ENCODE data around the gene HSPA9. TPM values are rescaled to one million over a fixed set of nuclear protein-coding genes. Genes with fewer than 3 reads are reported as not detected.

The HSPA9 gene
- total RNA-seq, 1 experiment from 2014 or later: 414 TPM

DNA sequence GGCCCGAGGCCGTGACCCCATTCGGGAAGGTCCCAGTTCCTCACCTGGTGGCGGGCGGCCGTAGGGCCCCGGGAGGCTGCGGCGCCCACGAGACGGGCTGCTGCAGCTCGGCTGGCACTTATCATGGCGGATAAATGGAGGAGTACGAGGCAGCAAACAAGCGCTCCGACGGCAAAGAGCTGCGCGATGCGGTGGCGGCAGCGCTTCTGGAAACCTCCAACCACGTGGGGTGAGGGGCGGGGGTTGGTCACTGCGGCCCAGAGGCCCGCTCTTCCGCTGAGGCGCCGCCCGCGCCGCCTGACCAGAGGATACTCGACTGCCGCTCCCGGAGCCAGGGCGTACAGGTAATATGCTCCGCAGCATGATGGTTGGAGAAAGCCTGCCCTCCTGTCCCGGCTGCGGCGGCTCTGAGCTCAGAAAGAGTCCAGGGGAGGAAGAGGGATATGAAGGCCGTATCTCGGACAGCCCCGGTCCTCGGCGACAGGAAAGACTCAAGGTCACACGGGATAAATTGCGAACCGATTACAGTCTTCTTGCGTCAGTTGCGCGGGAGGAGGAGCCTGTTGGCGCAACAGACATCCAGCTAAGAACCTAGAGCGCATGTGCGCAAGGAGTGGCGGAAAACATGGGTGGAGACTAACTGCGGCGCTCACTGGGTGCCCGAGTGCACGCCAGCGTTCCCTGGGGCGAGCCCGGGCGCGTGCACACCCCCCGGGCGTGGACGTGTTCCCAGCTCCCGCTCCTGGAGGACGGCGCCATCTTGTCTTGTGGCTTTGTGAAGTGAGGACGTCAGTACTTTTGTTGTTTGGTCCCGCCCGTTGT is at the start of gene HSPA9 (continued):
- TF ChIP-seq TCF7 (CRISPR knock-in tag; IDR thresholded peaks at IDR 0.05; ENCODE audit: low read depth) (no peak), ZBTB21 (CRISPR knock-in tag; IDR thresholded peaks at IDR 0.05; ENCODE audit: borderline replicate concordance) (no peak), CREB1 (CRISPR knock-in tag; IDR thresholded peaks at IDR 0.05) (peak; percentile 68; the same call in 1 of the 2 replicates), ETV6 (CRISPR knock-in tag; IDR thresholded peaks at IDR 0.05) (peak; percentile 45), FOXK1 (CRISPR knock-in tag; IDR thresholded peaks at IDR 0.05) (peak; percentile 80), GRHL2 (CRISPR knock-in tag; IDR thresholded peaks at IDR 0.05; ENCODE audit: insufficient replicate concordance, severe bottlenecking) (no peak), TEAD4 (CRISPR knock-in tag; IDR thresholded peaks at IDR 0.05) (peak; percentile 79; the same call in 1 of the 2 replicates), ELF4 (CRISPR knock-in tag; IDR thresholded peaks at IDR 0.05; ENCODE audit: low read depth) (no peak; the same call in 1 of the 2 replicates), TEAD1 (CRISPR knock-in tag; IDR thresholded peaks at IDR 0.05) (peak; percentile 75; the same call in 1 of the 2 replicates), KAT7 (CRISPR knock-in tag; IDR thresholded peaks at IDR 0.05; ENCODE audit: borderline replicate concordance) (0 out of 2 replicates have a peak, but pooled peaks have one; percentile 60), FOXJ3 (CRISPR knock-in tag; IDR thresholded peaks at IDR 0.05; ENCODE audit: borderline replicate concordance) (no peak), JUN (CRISPR knock-in tag; IDR thresholded peaks at IDR 0.05) (no peak; the same call in 1 of the 2 replicates), FOXP1 (CRISPR knock-in tag; IDR thresholded peaks at IDR 0.05; ENCODE audit: borderline replicate concordance) (peak; percentile 22; the same call in 1 of the 2 replicates), TP53 (CRISPR knock-in tag; IDR thresholded peaks at IDR 0.05) (no peak), HMGA2 (CRISPR knock-in tag; IDR thresholded peaks at IDR 0.05) (no peak), ZNF121 (CRISPR knock-in tag; IDR thresholded peaks at IDR 0.05) (no peak), ZNF138 (CRISPR knock-in tag; conservative IDR thresholded peaks at IDR 0.05) (no peak), SMAD4 (CRISPR knock-in tag; IDR thresholded peaks at IDR 0.05) (peak; percentile 41; the same call in 1 of the 2 replicates)
- TF ChIP-seq, protein P1, sequence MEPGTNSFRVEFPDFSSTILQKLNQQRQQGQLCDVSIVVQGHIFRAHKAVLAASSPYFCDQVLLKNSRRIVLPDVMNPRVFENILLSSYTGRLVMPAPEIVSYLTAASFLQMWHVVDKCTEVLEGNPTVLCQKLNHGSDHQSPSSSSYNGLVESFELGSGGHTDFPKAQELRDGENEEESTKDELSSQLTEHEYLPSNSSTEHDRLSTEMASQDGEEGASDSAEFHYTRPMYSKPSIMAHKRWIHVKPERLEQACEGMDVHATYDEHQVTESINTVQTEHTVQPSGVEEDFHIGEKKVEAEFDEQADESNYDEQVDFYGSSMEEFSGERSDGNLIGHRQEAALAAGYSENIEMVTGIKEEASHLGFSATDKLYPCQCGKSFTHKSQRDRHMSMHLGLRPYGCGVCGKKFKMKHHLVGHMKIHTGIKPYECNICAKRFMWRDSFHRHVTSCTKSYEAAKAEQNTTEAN (CRISPR knock-in tag; IDR thresholded peaks at IDR 0.05): peak; percentile 88; the same call in 1 of the 2 replicates
- TF ChIP-seq, protein P2, sequence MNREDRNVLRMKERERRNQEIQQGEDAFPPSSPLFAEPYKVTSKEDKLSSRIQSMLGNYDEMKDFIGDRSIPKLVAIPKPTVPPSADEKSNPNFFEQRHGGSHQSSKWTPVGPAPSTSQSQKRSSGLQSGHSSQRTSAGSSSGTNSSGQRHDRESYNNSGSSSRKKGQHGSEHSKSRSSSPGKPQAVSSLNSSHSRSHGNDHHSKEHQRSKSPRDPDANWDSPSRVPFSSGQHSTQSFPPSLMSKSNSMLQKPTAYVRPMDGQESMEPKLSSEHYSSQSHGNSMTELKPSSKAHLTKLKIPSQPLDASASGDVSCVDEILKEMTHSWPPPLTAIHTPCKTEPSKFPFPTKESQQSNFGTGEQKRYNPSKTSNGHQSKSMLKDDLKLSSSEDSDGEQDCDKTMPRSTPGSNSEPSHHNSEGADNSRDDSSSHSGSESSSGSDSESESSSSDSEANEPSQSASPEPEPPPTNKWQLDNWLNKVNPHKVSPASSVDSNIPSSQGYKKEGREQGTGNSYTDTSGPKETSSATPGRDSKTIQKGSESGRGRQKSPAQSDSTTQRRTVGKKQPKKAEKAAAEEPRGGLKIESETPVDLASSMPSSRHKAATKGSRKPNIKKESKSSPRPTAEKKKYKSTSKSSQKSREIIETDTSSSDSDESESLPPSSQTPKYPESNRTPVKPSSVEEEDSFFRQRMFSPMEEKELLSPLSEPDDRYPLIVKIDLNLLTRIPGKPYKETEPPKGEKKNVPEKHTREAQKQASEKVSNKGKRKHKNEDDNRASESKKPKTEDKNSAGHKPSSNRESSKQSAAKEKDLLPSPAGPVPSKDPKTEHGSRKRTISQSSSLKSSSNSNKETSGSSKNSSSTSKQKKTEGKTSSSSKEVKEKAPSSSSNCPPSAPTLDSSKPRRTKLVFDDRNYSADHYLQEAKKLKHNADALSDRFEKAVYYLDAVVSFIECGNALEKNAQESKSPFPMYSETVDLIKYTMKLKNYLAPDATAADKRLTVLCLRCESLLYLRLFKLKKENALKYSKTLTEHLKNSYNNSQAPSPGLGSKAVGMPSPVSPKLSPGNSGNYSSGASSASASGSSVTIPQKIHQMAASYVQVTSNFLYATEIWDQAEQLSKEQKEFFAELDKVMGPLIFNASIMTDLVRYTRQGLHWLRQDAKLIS (CRISPR knock-in tag; IDR thresholded peaks at IDR 0.05; ENCODE audit: borderline replicate concordance): peak; percentile 27; the same call in 1 of the 2 replicates
- TF ChIP-seq, protein P3, sequence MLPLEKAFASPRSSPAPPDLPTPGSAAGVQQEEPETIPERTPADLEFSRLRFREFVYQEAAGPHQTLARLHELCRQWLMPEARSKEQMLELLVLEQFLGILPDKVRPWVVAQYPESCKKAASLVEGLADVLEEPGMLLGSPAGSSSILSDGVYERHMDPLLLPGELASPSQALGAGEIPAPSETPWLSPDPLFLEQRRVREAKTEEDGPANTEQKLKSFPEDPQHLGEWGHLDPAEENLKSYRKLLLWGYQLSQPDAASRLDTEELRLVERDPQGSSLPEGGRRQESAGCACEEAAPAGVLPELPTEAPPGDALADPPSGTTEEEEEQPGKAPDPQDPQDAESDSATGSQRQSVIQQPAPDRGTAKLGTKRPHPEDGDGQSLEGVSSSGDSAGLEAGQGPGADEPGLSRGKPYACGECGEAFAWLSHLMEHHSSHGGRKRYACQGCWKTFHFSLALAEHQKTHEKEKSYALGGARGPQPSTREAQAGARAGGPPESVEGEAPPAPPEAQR (CRISPR knock-in tag; IDR thresholded peaks at IDR 0.05): no peak
- TF ChIP-seq, protein P4, sequence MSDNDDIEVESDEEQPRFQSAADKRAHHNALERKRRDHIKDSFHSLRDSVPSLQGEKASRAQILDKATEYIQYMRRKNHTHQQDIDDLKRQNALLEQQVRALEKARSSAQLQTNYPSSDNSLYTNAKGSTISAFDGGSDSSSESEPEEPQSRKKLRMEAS (CRISPR knock-in tag; IDR thresholded peaks at IDR 0.05): peak; percentile 97
- TF ChIP-seq, protein P5, sequence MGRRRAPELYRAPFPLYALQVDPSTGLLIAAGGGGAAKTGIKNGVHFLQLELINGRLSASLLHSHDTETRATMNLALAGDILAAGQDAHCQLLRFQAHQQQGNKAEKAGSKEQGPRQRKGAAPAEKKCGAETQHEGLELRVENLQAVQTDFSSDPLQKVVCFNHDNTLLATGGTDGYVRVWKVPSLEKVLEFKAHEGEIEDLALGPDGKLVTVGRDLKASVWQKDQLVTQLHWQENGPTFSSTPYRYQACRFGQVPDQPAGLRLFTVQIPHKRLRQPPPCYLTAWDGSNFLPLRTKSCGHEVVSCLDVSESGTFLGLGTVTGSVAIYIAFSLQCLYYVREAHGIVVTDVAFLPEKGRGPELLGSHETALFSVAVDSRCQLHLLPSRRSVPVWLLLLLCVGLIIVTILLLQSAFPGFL (CRISPR knock-in tag; IDR thresholded peaks at IDR 0.05; ENCODE audit: borderline replicate concordance): 0 out of 2 replicates have a peak, but pooled peaks have one; percentile 77
- TF ChIP-seq, protein P6, sequence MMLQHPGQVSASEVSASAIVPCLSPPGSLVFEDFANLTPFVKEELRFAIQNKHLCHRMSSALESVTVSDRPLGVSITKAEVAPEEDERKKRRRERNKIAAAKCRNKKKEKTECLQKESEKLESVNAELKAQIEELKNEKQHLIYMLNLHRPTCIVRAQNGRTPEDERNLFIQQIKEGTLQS (CRISPR knock-in tag; conservative IDR thresholded peaks at IDR 0.05): no peak
- TF ChIP-seq, protein P7, sequence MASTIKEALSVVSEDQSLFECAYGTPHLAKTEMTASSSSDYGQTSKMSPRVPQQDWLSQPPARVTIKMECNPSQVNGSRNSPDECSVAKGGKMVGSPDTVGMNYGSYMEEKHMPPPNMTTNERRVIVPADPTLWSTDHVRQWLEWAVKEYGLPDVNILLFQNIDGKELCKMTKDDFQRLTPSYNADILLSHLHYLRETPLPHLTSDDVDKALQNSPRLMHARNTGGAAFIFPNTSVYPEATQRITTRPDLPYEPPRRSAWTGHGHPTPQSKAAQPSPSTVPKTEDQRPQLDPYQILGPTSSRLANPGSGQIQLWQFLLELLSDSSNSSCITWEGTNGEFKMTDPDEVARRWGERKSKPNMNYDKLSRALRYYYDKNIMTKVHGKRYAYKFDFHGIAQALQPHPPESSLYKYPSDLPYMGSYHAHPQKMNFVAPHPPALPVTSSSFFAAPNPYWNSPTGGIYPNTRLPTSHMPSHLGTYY (CRISPR knock-in tag; IDR thresholded peaks at IDR 0.05): no peak
- TF ChIP-seq, protein P8, sequence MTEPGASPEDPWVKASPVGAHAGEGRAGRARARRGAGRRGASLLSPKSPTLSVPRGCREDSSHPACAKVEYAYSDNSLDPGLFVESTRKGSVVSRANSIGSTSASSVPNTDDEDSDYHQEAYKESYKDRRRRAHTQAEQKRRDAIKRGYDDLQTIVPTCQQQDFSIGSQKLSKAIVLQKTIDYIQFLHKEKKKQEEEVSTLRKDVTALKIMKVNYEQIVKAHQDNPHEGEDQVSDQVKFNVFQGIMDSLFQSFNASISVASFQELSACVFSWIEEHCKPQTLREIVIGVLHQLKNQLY (CRISPR knock-in tag; IDR thresholded peaks at IDR 0.05): 0 out of 2 replicates have a peak, but pooled peaks have one; percentile 24

Measured in WTC11 (cell line).